ENCODE measurements around the gene TRIP6.

DNA sequence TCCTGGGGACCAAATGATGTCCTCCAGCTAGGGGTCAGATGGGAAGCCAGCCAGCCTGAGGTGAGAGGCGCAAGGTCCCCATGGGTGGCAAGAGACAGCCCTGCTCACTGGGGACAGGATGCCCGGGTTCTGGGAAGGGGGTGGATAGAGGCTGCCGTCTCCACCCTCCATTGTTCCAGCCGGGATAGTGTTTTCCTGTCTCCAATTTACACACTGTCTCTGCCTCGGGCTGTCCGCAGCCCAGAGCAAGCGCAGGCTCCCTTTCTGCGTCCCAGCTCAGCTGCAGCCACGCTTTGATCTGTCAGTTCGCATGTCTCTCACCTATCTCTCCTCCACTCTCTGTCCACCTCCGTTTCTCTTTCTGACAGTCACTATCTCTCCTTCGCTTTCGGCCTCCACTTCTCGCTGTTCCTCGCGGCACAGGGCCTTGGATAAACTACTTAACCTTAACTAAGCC, 41.9 kb upstream of the TRIP6 start:
- TF ChIP-seq, protein P1, sequence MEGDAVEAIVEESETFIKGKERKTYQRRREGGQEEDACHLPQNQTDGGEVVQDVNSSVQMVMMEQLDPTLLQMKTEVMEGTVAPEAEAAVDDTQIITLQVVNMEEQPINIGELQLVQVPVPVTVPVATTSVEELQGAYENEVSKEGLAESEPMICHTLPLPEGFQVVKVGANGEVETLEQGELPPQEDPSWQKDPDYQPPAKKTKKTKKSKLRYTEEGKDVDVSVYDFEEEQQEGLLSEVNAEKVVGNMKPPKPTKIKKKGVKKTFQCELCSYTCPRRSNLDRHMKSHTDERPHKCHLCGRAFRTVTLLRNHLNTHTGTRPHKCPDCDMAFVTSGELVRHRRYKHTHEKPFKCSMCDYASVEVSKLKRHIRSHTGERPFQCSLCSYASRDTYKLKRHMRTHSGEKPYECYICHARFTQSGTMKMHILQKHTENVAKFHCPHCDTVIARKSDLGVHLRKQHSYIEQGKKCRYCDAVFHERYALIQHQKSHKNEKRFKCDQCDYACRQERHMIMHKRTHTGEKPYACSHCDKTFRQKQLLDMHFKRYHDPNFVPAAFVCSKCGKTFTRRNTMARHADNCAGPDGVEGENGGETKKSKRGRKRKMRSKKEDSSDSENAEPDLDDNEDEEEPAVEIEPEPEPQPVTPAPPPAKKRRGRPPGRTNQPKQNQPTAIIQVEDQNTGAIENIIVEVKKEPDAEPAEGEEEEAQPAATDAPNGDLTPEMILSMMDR (IDR thresholded peaks at IDR 0.05; ENCODE audit: low read depth, low read length), result no peak
- TF ChIP-seq EZH2phosphoT487 (IDR thresholded peaks at IDR 0.05; ENCODE audit: low read depth), result no peak

Data from OCI-LY3 (cell line).